ENCODE results near the gene LAMA1.

The LAMA1 gene

DNA sequence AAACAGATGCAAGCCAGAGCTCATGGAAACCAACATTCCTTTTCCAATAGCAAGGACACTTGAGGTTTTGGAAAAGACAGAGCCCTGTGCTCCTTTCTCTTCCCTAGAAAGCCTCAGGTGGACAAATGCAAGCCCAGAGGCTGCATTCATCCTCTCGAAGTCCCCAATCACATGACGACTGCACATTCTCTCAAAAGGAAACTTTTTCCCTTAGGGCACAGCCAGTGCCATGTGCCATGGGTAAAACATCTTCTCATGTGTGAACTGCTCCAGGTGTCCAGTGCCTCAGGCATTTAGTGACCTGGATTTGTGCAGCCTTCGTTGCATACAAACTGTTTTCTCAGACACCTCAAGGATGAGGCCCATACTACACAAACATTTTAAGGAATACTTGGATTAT lies 140.7 kb downstream of the LAMA1 start:
- Histone ChIP-seq H3K27me3 (ENCODE audit: control insufficient read depth, low read length) (no peaks in the 10 kb centered on the region), H4K20me1 (ENCODE audit: control insufficient read depth, insufficient read depth, low read depth, low read length) (no peaks in the 10 kb centered on the region), H3K36me3 (ENCODE audit: control insufficient read depth, low read length) (no peaks in the 10 kb centered on the region), H3K4me3 (ENCODE audit: low read length) (no peak overlapping the region), H3K27ac (ENCODE audit: low read depth, low read length) (no peak overlapping the region), H3K9me3 (ENCODE audit: control insufficient read depth, insufficient read depth, low read length) (no peaks in the 10 kb centered on the region; the same call in 1 of the 2 replicates), H3F3A (ENCODE audit: control insufficient read depth, insufficient read depth) (no peaks in the 10 kb centered on the region), H3K79me2 (ENCODE audit: control insufficient read depth, low read length) (no peaks in the 10 kb centered on the region), H3K4me2 (ENCODE audit: low read length) (no peak overlapping the region), H3K4me1 (ENCODE audit: control insufficient read depth, low read length) (no peaks in the 10 kb centered on the region), H3K9me2 (replicated peaks; ENCODE audit: control insufficient read depth, low read length) (no peaks in the 10 kb centered on the region)
- TF ChIP-seq, protein P1, sequence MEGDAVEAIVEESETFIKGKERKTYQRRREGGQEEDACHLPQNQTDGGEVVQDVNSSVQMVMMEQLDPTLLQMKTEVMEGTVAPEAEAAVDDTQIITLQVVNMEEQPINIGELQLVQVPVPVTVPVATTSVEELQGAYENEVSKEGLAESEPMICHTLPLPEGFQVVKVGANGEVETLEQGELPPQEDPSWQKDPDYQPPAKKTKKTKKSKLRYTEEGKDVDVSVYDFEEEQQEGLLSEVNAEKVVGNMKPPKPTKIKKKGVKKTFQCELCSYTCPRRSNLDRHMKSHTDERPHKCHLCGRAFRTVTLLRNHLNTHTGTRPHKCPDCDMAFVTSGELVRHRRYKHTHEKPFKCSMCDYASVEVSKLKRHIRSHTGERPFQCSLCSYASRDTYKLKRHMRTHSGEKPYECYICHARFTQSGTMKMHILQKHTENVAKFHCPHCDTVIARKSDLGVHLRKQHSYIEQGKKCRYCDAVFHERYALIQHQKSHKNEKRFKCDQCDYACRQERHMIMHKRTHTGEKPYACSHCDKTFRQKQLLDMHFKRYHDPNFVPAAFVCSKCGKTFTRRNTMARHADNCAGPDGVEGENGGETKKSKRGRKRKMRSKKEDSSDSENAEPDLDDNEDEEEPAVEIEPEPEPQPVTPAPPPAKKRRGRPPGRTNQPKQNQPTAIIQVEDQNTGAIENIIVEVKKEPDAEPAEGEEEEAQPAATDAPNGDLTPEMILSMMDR (IDR thresholded peaks at IDR 0.05; ENCODE audit: low read depth, low read length, poor library complexity, severe bottlenecking): no peak
- no peak for TF ChIP-seq EZH2phosphoT487 (IDR thresholded peaks at IDR 0.05; ENCODE audit: borderline replicate concordance, low read length)

DNA sequence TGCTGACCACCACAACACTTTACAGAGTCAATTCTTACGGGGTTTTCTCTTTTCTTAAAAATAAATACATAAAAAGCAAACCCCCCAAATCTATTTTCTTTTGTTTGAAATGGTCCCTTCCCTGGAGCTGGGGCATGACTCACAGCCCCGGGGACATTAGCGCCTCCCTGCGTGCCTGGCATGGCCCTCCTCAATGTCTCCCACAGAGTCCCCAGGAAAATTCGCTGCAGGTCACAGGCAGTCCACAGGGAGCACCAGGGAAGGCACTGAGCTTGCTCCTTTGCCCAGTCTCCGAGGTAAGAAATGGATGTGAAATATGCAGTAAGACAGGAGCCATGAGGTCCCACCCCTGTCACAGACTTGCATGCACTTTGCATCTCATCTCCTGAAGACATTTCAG lies 142.5 kb downstream of the LAMA1 start:
- no peak for TF ChIP-seq EZH2phosphoT487 (IDR thresholded peaks at IDR 0.05; ENCODE audit: borderline replicate concordance, low read length)
- TF ChIP-seq, protein P1 (IDR thresholded peaks at IDR 0.05; ENCODE audit: low read depth, low read length, poor library complexity, severe bottlenecking): no peak
- Histone ChIP-seq H3K4me1 (ENCODE audit: control insufficient read depth, low read length) (no peaks in the 10 kb centered on the region), H4K20me1 (ENCODE audit: control insufficient read depth, insufficient read depth, low read depth, low read length) (no peaks in the 10 kb centered on the region), H3K36me3 (ENCODE audit: control insufficient read depth, low read length) (no peaks in the 10 kb centered on the region), H3K79me2 (ENCODE audit: control insufficient read depth, low read length) (no peaks in the 10 kb centered on the region), H3K27me3 (ENCODE audit: control insufficient read depth, low read length) (no peaks in the 10 kb centered on the region), H3K9me3 (ENCODE audit: control insufficient read depth, insufficient read depth, low read length) (no peaks in the 10 kb centered on the region; the same call in 1 of the 2 replicates), H3F3A (ENCODE audit: control insufficient read depth, insufficient read depth) (no peaks in the 10 kb centered on the region), H3K27ac (ENCODE audit: low read depth, low read length) (no peak overlapping the region), H3K4me3 (ENCODE audit: low read length) (no peak overlapping the region), H3K4me2 (ENCODE audit: low read length) (no peak overlapping the region), H3K9me2 (replicated peaks; ENCODE audit: control insufficient read depth, low read length) (no peaks in the 10 kb centered on the region)

DNA sequence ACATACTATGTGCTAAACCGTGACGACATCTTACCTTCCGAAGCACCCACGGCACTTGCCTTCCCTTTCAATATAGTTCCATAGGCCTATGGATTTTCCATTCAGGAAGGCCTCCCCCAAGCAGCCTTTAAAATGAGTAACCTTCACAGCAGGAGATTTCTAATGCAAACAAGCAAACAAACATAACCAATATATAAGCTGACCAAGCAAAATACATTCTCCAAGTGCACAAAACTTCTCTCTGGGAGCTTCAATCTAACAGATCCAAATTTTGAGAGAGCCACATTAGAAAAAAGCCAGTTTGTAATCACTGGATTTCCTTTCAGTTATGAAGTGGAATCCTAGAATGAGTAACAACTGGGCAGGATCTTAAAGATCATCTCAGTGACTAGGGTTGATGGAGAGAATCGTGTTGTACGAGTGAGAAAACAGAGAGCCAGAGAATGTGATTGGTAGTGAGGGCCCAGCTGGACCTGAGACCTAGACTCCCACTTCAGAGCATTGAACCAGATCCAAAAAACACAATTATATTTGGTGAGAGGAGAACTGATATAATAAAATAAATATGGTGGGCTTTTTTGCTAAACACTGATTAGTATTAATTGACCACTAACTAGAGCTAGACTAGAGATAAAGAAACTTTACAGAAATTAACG lies 145.6 kb downstream of the LAMA1 start:
- no peak for TF ChIP-seq EZH2phosphoT487 (IDR thresholded peaks at IDR 0.05; ENCODE audit: borderline replicate concordance, low read length)
- TF ChIP-seq, protein P1 (IDR thresholded peaks at IDR 0.05; ENCODE audit: low read depth, low read length, poor library complexity, severe bottlenecking): no peak
- Histone ChIP-seq H3K9me2 (replicated peaks; ENCODE audit: control insufficient read depth, low read length) (no peaks in the 10 kb centered on the region), H3K79me2 (ENCODE audit: control insufficient read depth, low read length) (no peaks in the 10 kb centered on the region), H3K27me3 (ENCODE audit: control insufficient read depth, low read length) (no peaks in the 10 kb centered on the region), H3K27ac (ENCODE audit: low read depth, low read length) (no peak overlapping the region), H3K36me3 (ENCODE audit: control insufficient read depth, low read length) (no peaks in the 10 kb centered on the region), H3K4me3 (ENCODE audit: low read length) (no peak overlapping the region), H3K9me3 (ENCODE audit: control insufficient read depth, insufficient read depth, low read length) (no peaks in the 10 kb centered on the region; the same call in 1 of the 2 replicates), H3F3A (ENCODE audit: control insufficient read depth, insufficient read depth) (no peaks in the 10 kb centered on the region), H3K4me1 (ENCODE audit: control insufficient read depth, low read length) (no peaks in the 10 kb centered on the region), H3K4me2 (ENCODE audit: low read length) (no peak overlapping the region), H4K20me1 (ENCODE audit: control insufficient read depth, insufficient read depth, low read depth, low read length) (no peaks in the 10 kb centered on the region)
